K562 (cell line): Measurements from ENCODE around the gene XYLB.

ENCODE experiments used
- CBX5 ChIP-seq: IDR thresholded peaks from 2 replicates; pipeline ENCODE4 v1.6.1; 2014; ENCODE audit warnings: low read depth, borderline replicate concordance
- CTCF ChIP-seq, 3 experiments: IDR thresholded peaks in 2 of 3; conservative IDR thresholded peaks in 1 of 3; 2 replicates each; pipeline ENCODE4 v1.5.1; 2011 to 2012; ENCODE audit warnings: low read length in 3 of 3, mild to moderate bottlenecking in 3 of 3, control low read depth in 2 of 3, improper control_type of control experiment in 1 of 3, inconsistent platforms in 1 of 3, low read depth in 1 of 3, mixed read lengths in 1 of 3, moderate library complexity in 1 of 3; ENCODE audit not compliant: insufficient read depth in 2 of 3
- ETV6 ChIP-seq, 3 experiments: fragments of 150-350 bp in 1 of 3; sonication (generic) in 1 of 3; formaldehyde crosslinking in 1 of 3; IDR thresholded peaks; 2 replicates each; pipeline versions ENCODE4 v1.6.1 to v1.8.0; 2014 to 2022; ENCODE audit warnings: borderline replicate concordance in 2 of 3, low read depth in 2 of 3, antibody characterized with exemption in 1 of 3, low read length in 1 of 3, mild to moderate bottlenecking in 1 of 3, missing genetic modification reagents in 1 of 3
- GTF2F1 ChIP-seq: IDR thresholded peaks from 2 replicates; pipeline ENCODE4 v1.6.1; 2011; ENCODE audit warnings: low read depth, low read length, improper control_type of control experiment
- HOMEZ ChIP-seq: fragments of 250-450 bp; sonication (Bioruptor Pico); IDR thresholded peaks from 2 replicates; pipeline ENCODE4 v1.4.0; 2020; ENCODE audit warnings: mild to moderate bottlenecking, moderate library complexity
- MXI1 ChIP-seq: IDR thresholded peaks from 2 replicates; pipeline ENCODE4 v1.6.1; 2011; ENCODE audit warnings: low read depth, mild to moderate bottlenecking, improper control_type of control experiment, low read length
- RFX5 ChIP-seq: IDR thresholded peaks from 2 replicates; pipeline ENCODE4 v1.6.1; 2011; ENCODE audit warnings: low read depth, mild to moderate bottlenecking, improper control_type of control experiment, low read length
- SMARCC2 ChIP-seq: fragments of 450-650 bp; IDR thresholded peaks from 2 replicates; pipeline ENCODE4 v1.6.1; 2017; ENCODE audit warnings: antibody characterized with exemption, moderate library complexity, mild to moderate bottlenecking, low read depth
- SP1 ChIP-seq: sonication (generic); formaldehyde crosslinking; IDR thresholded peaks from 2 replicates; pipeline ENCODE4 v1.8.1; 2022; ENCODE audit warnings: mild to moderate bottlenecking, missing genetic modification reagents
- TAF1 ChIP-seq: IDR thresholded peaks from 2 replicates; pipeline ENCODE4 v1.6.1; 2011; ENCODE audit warnings: mild to moderate bottlenecking, low read length, moderate library complexity; ENCODE audit not compliant: insufficient read depth, control insufficient read depth, severe bottlenecking; ENCODE audit errors: extremely low read depth
- TCF7L2 ChIP-seq: fragments of 150-350 bp; IDR thresholded peaks from 2 replicates; pipeline ENCODE4 v1.6.1; 2016; ENCODE audit warnings: low read depth, mild to moderate bottlenecking, low read length, moderate library complexity
- ZNF354B ChIP-seq: fragments of 250-450 bp; sonication (Bioruptor Pico); IDR thresholded peaks from 2 replicates; pipeline ENCODE4 v1.4.0; 2020

GRCh38 chr3:38372214-38372601, 25.6 kb downstream of the XYLB start:
- no peak for TF ChIP-seq MXI1
- no peak for TF ChIP-seq CTCF (IDR thresholded peaks at IDR 0.05 in 2 of 3, conservative IDR thresholded peaks at IDR 0.05 in 1 of 3; ENCODE audit: insufficient read depth in 2 of 3, low read depth in 1 of 3, low read length in 3 of 3)
- TF ChIP-seq RFX5: no peak
- no peak for TF ChIP-seq CBX5
- no peak for TF ChIP-seq HOMEZ (CRISPR knock-in tag)
- TF ChIP-seq SMARCC2: no peak
- no peak for TF ChIP-seq SP1 (CRISPR knock-in tag)
- TF ChIP-seq ZNF354B (CRISPR knock-in tag): no peak
- TF ChIP-seq GTF2F1: no peak
- TF ChIP-seq TAF1: no peak
- no peak for TF ChIP-seq ETV6 (IDR thresholded peaks at IDR 0.05; ENCODE audit: borderline replicate concordance in 1 of 2, low read depth in 2 of 2, low read length in 1 of 2)
- no peak for TF ChIP-seq ETV6 (CRISPR knock-in tag; IDR thresholded peaks at IDR 0.05; ENCODE audit: borderline replicate concordance)
- no peak for TF ChIP-seq TCF7L2
